AG04449 (cell line): ENCODE results near the gene CSNK2A2.

Experiments used
- CTCF ChIA-PET: fragments of 350-600 bp; formaldehyde crosslinking; extraction: SDS; loops from one replicate; lab custom pipeline; 2021; ENCODE audit warnings: antibody characterized with exemption; lab: Yijun Ruan, JAX
- POLR2A ChIA-PET: fragments of 400-600, 350-600 bp; formaldehyde crosslinking; extraction: SDS; loops from one replicate; lab custom pipeline; 2020; ENCODE audit warnings: antibody characterized with exemption, inconsistent platforms; lab: Yijun Ruan, JAX
- DNase-seq: peaks from one replicate; pipeline ENCODE4 v3.0.0-alpha.2; 2010; ENCODE audit warnings: low read depth, low spot score
- H3K4me3 ChIP-seq: 2 replicates; pipeline ENCODE4 v1.5.1; 2011; ENCODE audit warnings: low read depth, mild to moderate bottlenecking, control low read depth, low read length
- CTCF ChIP-seq: IDR thresholded peaks from one replicate; pipeline ENCODE4 v1.5.1; 2011; ENCODE audit warnings: mild to moderate bottlenecking, moderate library complexity, low read length, control low read depth, inconsistent platforms; ENCODE audit not compliant: insufficient read depth; ENCODE audit errors: missing control alignments

The CSNK2A2 gene

GRCh38 chr16:58230259-58230658, 32.4 kb upstream of the CSNK2A2 start:
- ChIA-PET CTCF (no interaction called here), POLR2A (no interaction called here)
- no peak overlapping the region for H3K4me3 ChIP-seq
- no peak for DNase-seq
- no peak for TF ChIP-seq CTCF

- CTCF ChIA-PET, result no interaction called here
Measured at GRCh38 chr16:58226790-58227189, 28.9 kb upstream of the CSNK2A2 start.

GRCh38 chr16:58225965-58226602, 28.2 kb upstream of the CSNK2A2 start:
- CTCF ChIA-PET, result no interaction called here
- POLR2A ChIA-PET, result no interaction called here
- TF ChIP-seq CTCF, result no peak
- no peak for DNase-seq
- H3K4me3 ChIP-seq, result no peak overlapping the region

More at GRCh38 chr16:58226790-58227189, 28.9 kb upstream of the CSNK2A2 start:
- H3K4me3 ChIP-seq, result no peak overlapping the region
- no peak for TF ChIP-seq CTCF
- no peak for DNase-seq
- POLR2A ChIA-PET, result no interaction called here

GRCh38 chr16:58222532-58223316, 24.8 kb upstream of the CSNK2A2 start:
- DNase-seq, result no peak
- TF ChIP-seq CTCF, result no peak
- POLR2A ChIA-PET, result no interaction called here

GRCh38 chr16:58219432-58219831, 21.5 kb upstream of the CSNK2A2 start:
- H3K4me3 ChIP-seq, result no peak overlapping the region
- no peak for DNase-seq
- TF ChIP-seq CTCF, result no peak
- ChIA-PET CTCF (no interaction called here), POLR2A (no interaction called here)

More at GRCh38 chr16:58222532-58223316, 24.8 kb upstream of the CSNK2A2 start:
- CTCF ChIA-PET, result interaction anchor here (1.0 kb wide), 1 partner anchor 23 kb away, joined by 3 read pairs; no protein-coding TSS in a partner anchor
- H3K4me3 ChIP-seq, result no peak overlapping the region

GRCh38 chr16:58218786-58219185, 20.9 kb upstream of the CSNK2A2 start:
- CTCF ChIA-PET, result no interaction called here
- DNase-seq, result no peak
- no peak for TF ChIP-seq CTCF
- POLR2A ChIA-PET, result no interaction called here
- H3K4me3 ChIP-seq, result no peak overlapping the region
